K562 (cell line): Measurements from ENCODE around the gene MYMX. TPM values are rescaled to one million over a fixed set of nuclear protein-coding genes. Genes with fewer than 3 reads are reported as not detected.

ENCODE experiments used
- DPF2 ChIP-seq: fragments of 450-650 bp; IDR thresholded peaks from 2 replicates; pipeline ENCODE4 v1.6.1; 2016
- MEIS2 ChIP-seq: fragments of 450-650 bp; IDR thresholded peaks from 2 replicates; pipeline ENCODE4 v1.6.1; 2014; ENCODE audit warnings: mild to moderate bottlenecking; ENCODE audit not compliant: partially characterized antibody
- POLR2AphosphoS5 ChIP-seq: IDR thresholded peaks from 2 replicates; pipeline ENCODE4 v1.6.1; 2011; ENCODE audit warnings: mild to moderate bottlenecking, low read depth, low read length, moderate library complexity; ENCODE audit not compliant: control insufficient read depth, insufficient read depth
- PTBP1 ChIP-seq: fragments of 200-400 bp; formaldehyde crosslinking; IDR thresholded peaks from 2 replicates; pipeline ENCODE4 v1.6.1; 2017; ENCODE audit warnings: low read depth, low read length
- SMARCA5 ChIP-seq: fragments of 450-650 bp; IDR thresholded peaks from 2 replicates; pipeline ENCODE4 v1.6.1; 2016
- SP1 ChIP-seq: sonication (generic); formaldehyde crosslinking; IDR thresholded peaks from 2 replicates; pipeline ENCODE4 v1.8.1; 2022; ENCODE audit warnings: mild to moderate bottlenecking, missing genetic modification reagents
- polyA plus RNA-seq, 8 experiments: library from polyadenylated mRNA; depleted of rRNA in 4 of 8; stranded (reverse) in 5 of 8; unstranded in 3 of 8; fragments of >200 nt; fragmentation: Nextera tagmentation in 2 of 8; fragmentation: Illumina TruSeq in 1 of 8; extraction: Ambion mirVana in 2 of 8; extraction: Trizol in 1 of 8; gene quantifications; 2 replicates each; pipeline versions ENCODE4 v1.2.1 to v1.2.3, GENCODE V29; 2011 to 2014; ENCODE audit warnings: inconsistent platforms in 1 of 8, missing spikeins in 1 of 8
- total RNA-seq, 7 experiments: library from RNA; depleted of rRNA in 6 of 7; stranded (reverse); fragments of >200 nt in 6 of 7; fragmentation: Illumina TruSeq in 2 of 7; extraction: Trizol in 2 of 7; gene quantifications; 2 replicates each; pipeline versions ENCODE4 v1.2.1 to v1.2.3, GENCODE V29; 2011 to 2021; ENCODE audit warnings: low replicate concordance in 1 of 7
- TF ChIP-seq, protein P1 (sequence below), 2 experiments: fragments of 450-650 bp; IDR thresholded peaks; 2 replicates each; pipeline ENCODE4 v1.6.1; 2016; ENCODE audit warnings: mild to moderate bottlenecking in 2 of 2, borderline replicate concordance in 1 of 2, low read depth in 1 of 2, moderate library complexity in 1 of 2
- TF ChIP-seq, protein P2 (sequence below): sonication (generic); formaldehyde crosslinking; IDR thresholded peaks from 2 replicates; pipeline ENCODE4 v1.8.1; 2022; ENCODE audit warnings: missing genetic modification reagents
- TF ChIP-seq, protein P3 (sequence below): conservative IDR thresholded peaks from 2 replicates; pipeline ENCODE4 v1.6.1; 2011; ENCODE audit warnings: low read depth, mild to moderate bottlenecking, low read length; ENCODE audit not compliant: control insufficient read depth
- TF ChIP-seq, protein P4 (sequence below): sonication (generic); formaldehyde crosslinking; IDR thresholded peaks from 2 replicates; pipeline ENCODE4 v1.4.0; 2020; ENCODE audit warnings: mild to moderate bottlenecking, missing genetic modification reagents
- TF ChIP-seq, protein P5 (sequence below): sonication (generic); formaldehyde crosslinking; IDR thresholded peaks from 2 replicates; pipeline ENCODE4 v1.8.1; 2023; ENCODE audit warnings: mild to moderate bottlenecking, missing genetic modification reagents

The MYMX gene
- total and polyA plus RNA-seq, 9 of the 15 experiments (the other 6 are each of a cell fraction or from before 2014, with no cell fraction given), result 0.12 TPM; not detected in 8

DNA sequence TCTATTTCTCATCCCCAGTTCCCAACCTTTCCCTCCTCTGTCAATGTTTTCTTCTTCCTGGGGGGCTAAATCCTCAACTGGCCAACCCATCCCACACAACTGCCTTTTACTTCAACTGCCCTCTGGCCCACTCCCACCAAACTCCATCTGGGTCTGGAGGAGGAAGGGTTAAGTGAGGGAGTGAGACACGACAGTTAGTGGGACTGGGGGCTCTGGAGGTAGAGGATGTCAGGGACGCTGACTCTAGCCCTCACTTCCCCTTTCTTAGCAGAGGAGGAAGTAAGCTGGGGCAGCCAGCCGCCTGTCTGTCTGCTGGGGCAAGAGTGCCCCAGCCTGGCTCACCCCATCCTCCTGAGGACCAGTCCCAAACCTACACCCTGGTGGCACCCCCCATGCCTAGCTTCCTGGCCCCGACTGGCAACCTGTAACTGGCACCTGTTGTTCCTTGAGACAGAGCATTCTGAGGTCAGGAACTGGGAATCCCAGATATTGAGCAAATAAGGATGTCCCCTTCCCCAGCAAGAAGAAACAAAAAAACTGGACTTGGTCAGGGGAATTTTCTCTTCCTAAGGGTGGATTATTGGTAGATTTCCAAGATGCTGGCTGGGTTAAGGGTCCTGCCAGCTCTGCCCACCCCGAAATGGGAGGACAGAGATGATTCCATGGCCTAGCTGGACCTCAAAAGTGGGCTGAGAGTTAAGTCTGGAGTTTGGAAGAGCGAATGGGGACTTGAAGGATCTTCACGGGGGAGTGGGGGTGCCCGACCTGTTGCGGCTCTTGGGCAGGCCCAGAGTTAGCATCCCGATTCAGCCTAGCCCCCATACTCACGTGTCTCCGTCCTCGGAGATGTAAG lies 47.7 kb downstream of the MYMX start (continued):
- TF ChIP-seq, protein P1, sequence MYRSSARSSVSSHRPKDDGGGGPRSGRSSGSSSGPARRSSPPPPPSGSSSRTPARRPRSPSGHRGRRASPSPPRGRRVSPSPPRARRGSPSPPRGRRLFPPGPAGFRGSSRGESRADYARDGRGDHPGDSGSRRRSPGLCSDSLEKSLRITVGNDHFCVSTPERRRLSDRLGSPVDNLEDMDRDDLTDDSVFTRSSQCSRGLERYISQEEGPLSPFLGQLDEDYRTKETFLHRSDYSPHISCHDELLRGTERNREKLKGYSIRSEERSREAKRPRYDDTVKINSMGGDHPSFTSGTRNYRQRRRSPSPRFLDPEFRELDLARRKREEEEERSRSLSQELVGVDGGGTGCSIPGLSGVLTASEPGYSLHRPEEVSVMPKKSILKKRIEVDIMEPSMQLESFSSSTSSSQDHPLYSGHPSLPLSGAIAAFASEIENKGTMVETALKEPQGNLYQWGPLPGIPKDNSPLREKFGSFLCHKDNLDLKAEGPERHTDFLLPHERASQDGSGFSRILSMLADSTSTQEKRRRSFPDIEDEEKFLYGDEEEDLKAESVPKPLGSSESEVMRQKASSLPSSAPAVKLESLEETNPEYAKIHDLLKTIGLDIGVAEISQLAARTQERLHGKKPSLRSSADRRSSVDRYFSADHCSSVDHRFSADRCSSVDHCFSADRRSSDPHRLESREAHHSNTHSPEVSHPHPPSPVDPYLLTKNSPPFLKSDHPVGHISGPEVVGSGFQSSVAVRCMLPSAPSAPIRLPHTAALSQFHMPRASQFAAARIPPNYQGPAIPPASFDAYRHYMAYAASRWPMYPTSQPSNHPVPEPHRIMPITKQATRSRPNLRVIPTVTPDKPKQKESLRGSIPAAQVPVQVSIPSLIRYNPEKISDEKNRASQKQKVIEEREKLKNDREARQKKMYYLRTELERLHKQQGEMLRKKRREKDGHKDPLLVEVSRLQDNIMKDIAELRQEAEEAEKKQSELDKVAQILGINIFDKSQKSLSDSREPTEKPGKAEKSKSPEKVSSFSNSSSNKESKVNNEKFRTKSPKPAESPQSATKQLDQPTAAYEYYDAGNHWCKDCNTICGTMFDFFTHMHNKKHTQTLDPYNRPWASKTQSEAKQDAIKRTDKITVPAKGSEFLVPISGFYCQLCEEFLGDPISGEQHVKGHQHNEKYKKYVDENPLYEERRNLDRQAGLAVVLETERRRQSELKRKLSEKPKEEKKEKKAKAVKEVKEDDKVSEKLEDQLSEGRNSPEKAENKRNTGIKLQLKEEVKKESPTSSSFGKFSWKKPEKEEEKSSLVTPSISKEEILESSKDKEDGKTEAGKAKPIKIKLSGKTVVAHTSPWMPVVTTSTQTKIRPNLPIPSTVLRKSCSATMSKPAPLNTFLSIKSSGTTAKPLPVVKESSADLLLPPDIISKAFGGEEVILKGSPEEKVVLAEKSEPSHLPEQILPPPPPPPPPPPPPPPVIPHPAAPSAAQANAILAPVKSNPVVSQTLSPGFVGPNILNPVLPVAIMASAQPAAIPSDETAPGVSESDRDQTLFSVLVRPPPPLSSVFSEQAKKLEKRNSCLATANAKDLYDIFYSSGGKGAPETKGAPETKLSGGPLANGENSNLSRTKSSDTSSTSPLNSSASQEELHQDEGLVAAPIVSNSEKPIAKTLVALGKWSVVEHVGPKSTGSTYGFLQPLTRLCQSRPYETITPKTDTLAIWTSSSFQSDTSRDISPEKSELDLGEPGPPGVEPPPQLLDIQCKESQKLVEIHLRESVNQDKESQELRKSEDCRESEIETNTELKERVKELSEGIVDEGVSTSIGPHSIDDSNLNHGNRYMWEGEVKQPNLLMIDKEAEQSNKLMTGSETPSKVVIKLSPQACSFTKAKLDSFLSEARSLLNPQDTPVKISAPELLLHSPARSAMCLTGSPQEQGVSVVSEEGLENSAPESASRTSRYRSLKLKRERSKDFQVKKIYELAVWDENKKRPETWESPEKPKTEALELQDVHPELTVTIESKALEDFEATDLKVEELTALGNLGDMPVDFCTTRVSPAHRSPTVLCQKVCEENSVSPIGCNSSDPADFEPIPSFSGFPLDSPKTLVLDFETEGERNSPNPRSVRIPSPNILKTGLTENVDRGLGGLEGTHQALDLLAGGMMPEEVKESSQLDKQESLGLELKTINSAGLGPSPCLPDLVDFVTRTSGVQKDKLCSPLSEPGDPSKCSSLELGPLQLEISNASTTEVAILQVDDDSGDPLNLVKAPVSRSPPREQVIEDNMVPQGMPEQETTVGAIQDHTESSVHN (IDR thresholded peaks at IDR 0.05; ENCODE audit: borderline replicate concordance in 1 of 2, low read depth in 1 of 2), result no peak
- TF ChIP-seq, protein P2, sequence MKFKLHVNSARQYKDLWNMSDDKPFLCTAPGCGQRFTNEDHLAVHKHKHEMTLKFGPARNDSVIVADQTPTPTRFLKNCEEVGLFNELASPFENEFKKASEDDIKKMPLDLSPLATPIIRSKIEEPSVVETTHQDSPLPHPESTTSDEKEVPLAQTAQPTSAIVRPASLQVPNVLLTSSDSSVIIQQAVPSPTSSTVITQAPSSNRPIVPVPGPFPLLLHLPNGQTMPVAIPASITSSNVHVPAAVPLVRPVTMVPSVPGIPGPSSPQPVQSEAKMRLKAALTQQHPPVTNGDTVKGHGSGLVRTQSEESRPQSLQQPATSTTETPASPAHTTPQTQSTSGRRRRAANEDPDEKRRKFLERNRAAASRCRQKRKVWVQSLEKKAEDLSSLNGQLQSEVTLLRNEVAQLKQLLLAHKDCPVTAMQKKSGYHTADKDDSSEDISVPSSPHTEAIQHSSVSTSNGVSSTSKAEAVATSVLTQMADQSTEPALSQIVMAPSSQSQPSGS (CRISPR knock-in tag), result no peak
- TF ChIP-seq POLR2AphosphoS5 (no peak), MEIS2 (no peak), SMARCA5 (0 out of 2 replicates have a peak, but pooled peaks have one; percentile 29), PTBP1 (no peak), SP1 (CRISPR knock-in tag) (peak; percentile 52), DPF2 (no peak)
- TF ChIP-seq, protein P3, sequence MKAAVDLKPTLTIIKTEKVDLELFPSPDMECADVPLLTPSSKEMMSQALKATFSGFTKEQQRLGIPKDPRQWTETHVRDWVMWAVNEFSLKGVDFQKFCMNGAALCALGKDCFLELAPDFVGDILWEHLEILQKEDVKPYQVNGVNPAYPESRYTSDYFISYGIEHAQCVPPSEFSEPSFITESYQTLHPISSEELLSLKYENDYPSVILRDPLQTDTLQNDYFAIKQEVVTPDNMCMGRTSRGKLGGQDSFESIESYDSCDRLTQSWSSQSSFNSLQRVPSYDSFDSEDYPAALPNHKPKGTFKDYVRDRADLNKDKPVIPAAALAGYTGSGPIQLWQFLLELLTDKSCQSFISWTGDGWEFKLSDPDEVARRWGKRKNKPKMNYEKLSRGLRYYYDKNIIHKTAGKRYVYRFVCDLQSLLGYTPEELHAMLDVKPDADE, result no peak
- TF ChIP-seq, protein P4, sequence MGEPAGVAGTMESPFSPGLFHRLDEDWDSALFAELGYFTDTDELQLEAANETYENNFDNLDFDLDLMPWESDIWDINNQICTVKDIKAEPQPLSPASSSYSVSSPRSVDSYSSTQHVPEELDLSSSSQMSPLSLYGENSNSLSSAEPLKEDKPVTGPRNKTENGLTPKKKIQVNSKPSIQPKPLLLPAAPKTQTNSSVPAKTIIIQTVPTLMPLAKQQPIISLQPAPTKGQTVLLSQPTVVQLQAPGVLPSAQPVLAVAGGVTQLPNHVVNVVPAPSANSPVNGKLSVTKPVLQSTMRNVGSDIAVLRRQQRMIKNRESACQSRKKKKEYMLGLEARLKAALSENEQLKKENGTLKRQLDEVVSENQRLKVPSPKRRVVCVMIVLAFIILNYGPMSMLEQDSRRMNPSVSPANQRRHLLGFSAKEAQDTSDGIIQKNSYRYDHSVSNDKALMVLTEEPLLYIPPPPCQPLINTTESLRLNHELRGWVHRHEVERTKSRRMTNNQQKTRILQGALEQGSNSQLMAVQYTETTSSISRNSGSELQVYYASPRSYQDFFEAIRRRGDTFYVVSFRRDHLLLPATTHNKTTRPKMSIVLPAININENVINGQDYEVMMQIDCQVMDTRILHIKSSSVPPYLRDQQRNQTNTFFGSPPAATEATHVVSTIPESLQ (CRISPR knock-in tag), result 0 out of 2 replicates have a peak, but pooled peaks have one; percentile 46
- TF ChIP-seq, protein P5, sequence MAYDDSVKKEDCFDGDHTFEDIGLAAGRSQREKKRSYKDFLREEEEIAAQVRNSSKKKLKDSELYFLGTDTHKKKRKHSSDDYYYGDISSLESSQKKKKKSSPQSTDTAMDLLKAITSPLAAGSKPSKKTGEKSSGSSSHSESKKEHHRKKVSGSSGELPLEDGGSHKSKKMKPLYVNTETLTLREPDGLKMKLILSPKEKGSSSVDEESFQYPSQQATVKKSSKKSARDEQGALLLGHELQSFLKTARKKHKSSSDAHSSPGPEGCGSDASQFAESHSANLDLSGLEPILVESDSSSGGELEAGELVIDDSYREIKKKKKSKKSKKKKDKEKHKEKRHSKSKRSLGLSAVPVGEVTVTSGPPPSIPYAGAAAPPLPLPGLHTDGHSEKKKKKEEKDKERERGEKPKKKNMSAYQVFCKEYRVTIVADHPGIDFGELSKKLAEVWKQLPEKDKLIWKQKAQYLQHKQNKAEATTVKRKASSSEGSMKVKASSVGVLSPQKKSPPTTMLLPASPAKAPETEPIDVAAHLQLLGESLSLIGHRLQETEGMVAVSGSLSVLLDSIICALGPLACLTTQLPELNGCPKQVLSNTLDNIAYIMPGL (CRISPR knock-in tag), result no peak
